Heart left ventricle (tissue), 13 donors: Measurements from ENCODE around the gene HDHD3.

Experiments used
- POLR2A ChIP-seq, 2 donors: fragments of 450-650 bp; IDR thresholded peaks; one replicate each; pipeline ENCODE4 v1.6.1; 2017; ENCODE audit warnings: antibody characterized with exemption in 2 of 2, mild to moderate bottlenecking in 2 of 2, moderate library complexity in 2 of 2
- TF ChIP-seq, protein P1 (sequence below), 12 donors: fragments of 200-600 bp; sonication (generic) in 4 of 12; IDR thresholded peaks; one replicate each; pipeline versions ENCODE4 v1.5.0 to v1.8.0; 2018 to 2022; ENCODE audit warnings: antibody characterized with exemption in 12 of 12, mild to moderate bottlenecking in 5 of 12
- donor health status: ischemic (EF 13 %, LVEDD 7.1; RV severe dilation, severe dysfunction).
- donor health status: DM: no; HTN: yes; CAD: no.
- donor health status: DM: no; HTN: no; CAD: no.
- donor health status: ischemic (EF 25% LVEDD 6.9; RV normal size, moderate dysfunction).
- donor health status: ischemic (EF 25% LVEDD 5.7; RV mildly dilated, moderate dysfunction).
- donor health status: ischemic (EF 35%, LVEDD 5.7; RV mildly dilated, moderate dysfunction).
- donor health status: nonischemic (EF 11% LVEDD 7.7; RV severe dilation, severe dysfunction).
- donor health status: DM: yes; HTN: yes; CAD: no.
- donor health status: PGD.
- donor health status: ischemic (EF 29% LVEDD 5.4; RV normal size, mild dysfunction).
- donor health status: nonischemic (EF 23%, LVEDD 6.1; RV moderate dilation, normal function).

GRCh38 chr9:113372059-113372458, 4.7 kb downstream of the HDHD3 start:
- no peak for TF ChIP-seq POLR2A (IDR thresholded peaks at IDR 0.05)
- TF ChIP-seq, protein P1, sequence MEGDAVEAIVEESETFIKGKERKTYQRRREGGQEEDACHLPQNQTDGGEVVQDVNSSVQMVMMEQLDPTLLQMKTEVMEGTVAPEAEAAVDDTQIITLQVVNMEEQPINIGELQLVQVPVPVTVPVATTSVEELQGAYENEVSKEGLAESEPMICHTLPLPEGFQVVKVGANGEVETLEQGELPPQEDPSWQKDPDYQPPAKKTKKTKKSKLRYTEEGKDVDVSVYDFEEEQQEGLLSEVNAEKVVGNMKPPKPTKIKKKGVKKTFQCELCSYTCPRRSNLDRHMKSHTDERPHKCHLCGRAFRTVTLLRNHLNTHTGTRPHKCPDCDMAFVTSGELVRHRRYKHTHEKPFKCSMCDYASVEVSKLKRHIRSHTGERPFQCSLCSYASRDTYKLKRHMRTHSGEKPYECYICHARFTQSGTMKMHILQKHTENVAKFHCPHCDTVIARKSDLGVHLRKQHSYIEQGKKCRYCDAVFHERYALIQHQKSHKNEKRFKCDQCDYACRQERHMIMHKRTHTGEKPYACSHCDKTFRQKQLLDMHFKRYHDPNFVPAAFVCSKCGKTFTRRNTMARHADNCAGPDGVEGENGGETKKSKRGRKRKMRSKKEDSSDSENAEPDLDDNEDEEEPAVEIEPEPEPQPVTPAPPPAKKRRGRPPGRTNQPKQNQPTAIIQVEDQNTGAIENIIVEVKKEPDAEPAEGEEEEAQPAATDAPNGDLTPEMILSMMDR (IDR thresholded peaks at IDR 0.05) = no peak
